IMR-90 (cell line): Measurements from ENCODE around the gene POLR2L.

Source experiments
- CEBPB ChIP-seq: IDR thresholded peaks from 2 replicates; pipeline ENCODE4 v1.6.1; 2012; ENCODE audit warnings: low read depth, low read length, improper control_type of control experiment
- CTCF ChIP-seq: conservative IDR thresholded peaks from 2 replicates; pipeline ENCODE4 v1.5.1; 2012; ENCODE audit warnings: mild to moderate bottlenecking, low read depth, low read length, improper control_type of control experiment
- POLR2A ChIP-seq: IDR thresholded peaks from 2 replicates; pipeline ENCODE4 v1.6.1; 2012; ENCODE audit warnings: mild to moderate bottlenecking, low read depth, low read length
- SMC3 ChIP-seq: fragments of 150-350 bp; IDR thresholded peaks from 2 replicates; pipeline ENCODE4 v1.6.1; 2016; ENCODE audit warnings: low read depth, mild to moderate bottlenecking, antibody characterized with exemption, low read length, moderate library complexity

GRCh38 chr11:849951-850774, 7.8 kb upstream of the POLR2L start:
- TF ChIP-seq CTCF (no peak), CEBPB (no peak), POLR2A (no peak), SMC3 (no peak)
